GM19438 (cell line): Measurements from ENCODE around the gene ZDHHC13.

Experiments
- ATAC-seq: cut with Tn5 transposase; IDR thresholded peaks from one replicate; pipeline ENCODE4 v1.9.1; 2021; ENCODE audit warnings: low read depth; ENCODE audit not compliant: unreplicated experiment

ZDHHC13 gene

DNA sequence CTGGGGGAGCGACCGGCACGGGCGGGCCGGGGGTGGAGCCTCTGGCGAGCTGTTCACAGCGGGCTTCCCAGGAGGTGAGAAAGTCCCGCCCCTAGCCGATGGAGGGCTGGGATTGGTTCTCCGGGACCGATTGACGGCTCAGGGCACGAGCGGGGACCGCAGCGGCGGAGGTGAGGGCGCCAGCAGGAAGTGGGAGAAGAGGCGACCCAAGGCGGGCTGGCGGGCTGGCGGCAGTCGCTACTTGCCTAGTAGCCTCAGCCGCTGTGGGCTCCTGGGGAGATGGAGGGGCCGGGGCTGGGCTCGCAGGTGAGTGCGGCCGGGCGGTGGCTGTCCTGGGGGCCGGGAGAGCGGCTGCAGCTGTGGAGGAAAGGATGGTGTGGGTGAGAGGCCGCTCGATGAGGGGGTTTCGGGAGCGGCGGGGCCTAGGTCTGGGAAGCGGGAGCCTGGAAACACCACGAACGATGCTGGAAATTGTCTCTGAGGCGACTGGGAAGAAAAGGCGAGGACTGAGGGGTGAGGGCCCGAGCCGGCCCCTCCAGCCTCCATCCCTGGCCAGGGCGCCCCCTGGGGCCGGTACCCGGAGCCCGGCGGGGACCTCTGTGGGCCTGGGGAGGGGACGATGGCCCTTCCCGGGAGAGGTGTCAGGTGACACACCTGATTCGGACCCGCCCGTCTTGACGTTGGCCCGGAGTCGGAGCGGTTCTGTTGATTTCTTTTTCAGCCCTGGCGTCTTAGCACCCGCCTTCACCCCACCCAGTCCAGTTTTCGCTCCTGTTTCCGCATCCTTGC, at the start of gene ZDHHC13:
TSS of gene ZDHHC13 (plus strand) at position 198 of the 789 bp plus-strand sequence. CDS start at position 280, 82 bp downstream.
- peak; percentile 99 for ATAC-seq

DNA sequence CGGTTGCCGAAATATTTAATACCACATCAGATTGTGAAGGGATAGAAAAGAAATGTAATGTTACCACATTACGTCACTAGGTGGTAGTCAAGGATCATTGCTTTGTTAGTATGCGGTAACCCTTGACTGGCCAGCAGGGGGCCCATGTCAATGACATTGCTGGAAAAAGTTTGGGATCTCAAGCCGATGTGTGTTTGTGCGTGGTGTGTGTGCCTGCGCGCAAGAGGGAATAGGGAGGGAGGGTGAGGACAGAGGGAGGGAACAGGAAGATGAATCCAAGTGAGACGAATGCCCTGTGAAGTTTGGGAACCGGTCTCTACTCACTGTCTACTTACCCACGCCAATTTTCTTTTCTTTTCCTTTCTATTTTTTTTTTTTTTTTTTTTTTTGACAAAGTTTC, 45.7 kb upstream of the ZDHHC13 start:
- peak; percentile 93 for ATAC-seq

- no peak for ATAC-seq
These were observed 44.5 kb upstream of the ZDHHC13 start for GRCh38 chr11:19072464-19072863.

- ATAC-seq: no peak
These were observed 43.2 kb upstream of the ZDHHC13 start for GRCh38 chr11:19073454-19074415.

DNA sequence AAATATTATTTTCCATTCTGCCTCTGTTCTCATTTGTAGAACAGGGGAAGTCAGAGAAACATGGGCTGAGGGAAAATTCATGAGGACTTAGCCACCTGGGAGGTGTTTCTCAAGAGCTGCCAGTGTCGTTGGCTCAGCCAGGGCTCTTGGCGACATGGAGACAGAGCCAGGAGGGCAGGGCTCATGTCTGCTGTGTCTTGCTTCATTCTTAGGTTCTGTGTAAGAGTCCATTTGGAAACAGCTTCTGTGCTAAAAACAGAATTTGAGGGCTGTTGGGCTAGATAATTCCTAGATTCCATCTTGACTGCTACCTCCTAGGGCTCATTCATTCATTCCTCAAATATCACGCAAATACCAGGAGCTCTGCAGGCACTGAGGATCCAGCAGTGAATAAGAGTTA, 41.3 kb upstream of the ZDHHC13 start:
- no peak for ATAC-seq

DNA sequence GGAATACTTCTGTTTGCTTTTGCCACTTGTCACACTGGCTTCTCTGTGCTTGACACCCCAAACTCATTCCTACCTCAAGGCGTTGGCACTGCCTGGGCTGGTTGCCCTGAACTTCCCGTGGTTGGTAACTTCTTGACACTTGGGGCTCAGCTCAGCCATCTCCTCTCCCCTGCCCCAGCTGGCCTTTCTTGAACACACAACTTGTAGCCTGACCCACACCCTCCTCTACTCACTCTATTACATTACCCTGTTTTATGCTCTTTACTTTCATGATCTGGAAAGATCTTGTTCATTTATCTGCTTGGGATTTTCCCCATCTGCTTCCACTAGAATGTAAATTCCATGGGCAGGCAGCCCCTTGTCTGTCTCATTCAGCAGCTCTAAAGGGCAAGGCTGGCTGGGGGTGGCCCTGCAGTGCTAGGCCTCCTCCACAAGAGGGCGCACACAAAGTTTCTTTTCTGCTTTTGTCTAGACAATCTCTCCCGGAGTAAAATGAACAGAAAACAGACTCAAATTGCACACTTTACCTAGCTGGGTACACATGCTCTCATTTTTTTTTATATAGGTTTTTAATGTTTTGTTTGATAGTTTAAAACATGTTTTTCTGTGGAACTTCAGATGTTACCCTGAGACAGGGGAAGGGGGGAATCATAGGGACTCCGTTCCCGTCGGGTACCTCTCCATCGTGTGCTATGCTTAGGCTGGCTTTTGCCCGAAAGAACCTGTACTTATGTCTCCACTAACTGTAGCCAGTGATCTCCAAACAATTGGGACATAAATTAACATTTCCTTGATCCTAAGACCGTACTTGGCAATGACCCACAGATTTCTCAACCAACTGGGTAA, 40.0 kb upstream of the ZDHHC13 start:
- ATAC-seq: no peak

GRCh38 chr11:19077965-19078364, 39.0 kb upstream of the ZDHHC13 start:
- ATAC-seq: no peak

DNA sequence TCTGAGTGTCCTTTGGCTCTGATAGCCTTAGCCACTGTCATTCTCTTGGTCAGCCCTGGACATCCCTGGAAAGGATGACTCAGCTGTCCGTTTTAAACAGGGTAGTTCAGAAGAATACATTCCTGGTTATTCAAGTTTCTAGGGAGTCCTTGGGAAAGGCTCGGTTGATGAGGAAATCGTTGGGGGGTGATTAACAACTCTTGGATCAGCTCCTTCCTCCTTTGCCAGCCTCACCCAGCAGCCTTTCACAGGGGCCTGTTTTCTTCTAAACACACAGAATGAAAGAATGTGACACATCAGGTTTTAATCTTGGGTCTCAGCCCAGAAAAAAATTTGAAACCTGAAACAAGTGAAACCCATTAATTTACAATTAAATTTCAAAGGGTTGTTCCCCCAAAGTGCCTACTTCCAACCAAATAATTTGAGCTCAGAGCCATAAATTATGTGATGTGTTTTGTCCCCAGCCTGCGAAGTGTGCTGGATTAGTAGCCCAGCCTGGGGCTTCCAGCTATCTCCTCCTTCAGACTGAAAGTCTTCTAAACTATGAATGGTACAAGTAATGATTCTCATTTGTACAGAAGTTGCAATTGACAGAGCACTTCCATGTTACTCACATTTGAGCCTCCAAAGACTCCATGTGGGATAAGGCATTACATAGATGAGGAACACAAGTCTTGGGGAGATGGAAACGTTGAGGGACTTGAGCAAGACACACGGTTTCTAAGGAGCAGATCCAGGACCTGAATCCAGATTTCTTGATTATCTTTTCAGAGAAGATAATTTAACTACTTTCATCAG, 37.1 kb upstream of the ZDHHC13 start:
- ATAC-seq: no peak

- ATAC-seq: no peak
These were observed 36.4 kb upstream of the ZDHHC13 start for GRCh38 chr11:19080579-19080993.

GRCh38 chr11:19083166-19083565, 33.8 kb upstream of the ZDHHC13 start:
- ATAC-seq: no peak

GRCh38 chr11:19084661-19085315, 32.2 kb upstream of the ZDHHC13 start:
- ATAC-seq: no peak

- no peak for ATAC-seq
These were observed 29.3 kb upstream of the ZDHHC13 start for GRCh38 chr11:19087658-19088057.

DNA sequence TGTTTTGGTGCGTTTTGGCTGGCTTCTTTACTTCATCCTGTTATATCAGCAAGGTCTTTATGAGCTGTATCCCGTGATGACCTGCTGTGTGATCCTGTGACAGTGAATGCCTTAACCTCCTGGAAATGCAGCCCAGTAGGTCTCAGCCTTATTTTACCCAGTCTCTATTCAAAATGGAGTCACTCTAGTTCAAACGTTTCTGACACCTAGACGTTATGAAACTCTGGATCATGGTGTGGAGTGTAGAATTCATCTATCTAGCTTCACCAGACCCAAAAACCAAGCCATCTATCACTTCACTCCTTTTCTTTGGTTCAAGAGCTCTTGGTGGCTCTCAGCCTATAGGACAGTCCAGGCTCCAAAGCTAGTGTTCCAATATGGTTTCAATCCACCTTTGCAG, 28.2 kb upstream of the ZDHHC13 start:
- ATAC-seq: no peak

DNA sequence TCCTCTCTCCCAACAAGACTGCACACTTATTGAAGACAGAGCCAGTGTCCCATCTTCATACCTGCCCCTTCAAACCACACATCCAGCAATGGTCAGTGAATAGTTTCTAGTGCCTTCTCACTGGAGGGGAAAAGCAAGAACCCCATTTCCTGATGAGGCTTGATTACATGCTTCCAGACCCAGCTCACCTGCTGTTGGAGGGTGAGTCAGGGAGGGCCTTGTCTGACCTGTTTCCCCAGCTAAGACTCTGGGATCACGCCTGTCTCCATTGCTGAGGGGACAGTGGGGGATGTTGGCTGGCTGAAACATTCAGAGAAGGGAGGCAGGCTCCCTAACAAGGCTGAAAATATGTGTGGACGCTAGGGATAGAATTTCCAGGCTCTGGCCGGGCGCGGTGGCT, 27.5 kb upstream of the ZDHHC13 start:
- ATAC-seq: no peak

- ATAC-seq: no peak
These were observed 25.6 kb upstream of the ZDHHC13 start for GRCh38 chr11:19091366-19091765.

DNA sequence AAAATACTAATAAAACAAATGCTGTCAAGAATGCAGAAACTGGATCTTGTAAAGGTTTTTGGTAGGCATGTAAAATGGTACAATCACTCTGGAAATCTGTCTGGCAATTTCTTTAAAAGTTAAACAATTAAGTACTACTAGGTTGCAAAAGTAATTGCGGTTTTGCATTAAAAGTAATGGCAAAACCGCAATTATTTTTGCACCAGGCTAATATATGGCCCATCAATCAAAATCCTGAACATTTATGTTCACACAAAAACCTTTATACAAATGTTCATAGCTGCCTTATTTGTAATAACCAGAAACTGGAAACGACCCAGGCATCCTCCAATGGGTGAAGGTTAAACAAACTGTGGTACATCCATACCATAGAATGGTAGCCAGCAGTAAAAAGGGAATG, 24.6 kb upstream of the ZDHHC13 start:
- no peak for ATAC-seq

GRCh38 chr11:19092850-19093249, 24.1 kb upstream of the ZDHHC13 start:
- no peak for ATAC-seq

- no peak for ATAC-seq
These were observed 23.0 kb upstream of the ZDHHC13 start for GRCh38 chr11:19093976-19094375.

DNA sequence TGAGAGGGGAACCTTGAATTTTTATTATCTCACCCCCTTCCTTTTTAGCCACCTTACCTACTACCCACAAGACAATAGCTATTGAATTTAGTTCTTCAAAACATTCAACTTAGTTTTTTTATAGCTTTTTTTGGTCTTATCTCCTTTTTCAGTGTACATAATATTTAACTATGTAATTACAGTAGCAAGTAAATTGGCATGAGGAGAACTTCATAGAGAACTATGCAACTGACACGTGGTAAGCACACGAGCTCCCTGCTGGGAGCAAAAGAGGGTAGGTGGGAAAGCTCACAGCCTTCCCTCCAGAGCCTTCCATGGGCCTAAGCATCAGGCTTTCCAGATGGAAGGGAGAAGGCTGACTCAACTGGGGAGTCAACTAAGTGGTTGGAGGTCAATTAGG, 22.1 kb upstream of the ZDHHC13 start:
- no peak for ATAC-seq
